PC-9 (cell line): Measurements from ENCODE around the gene ADCY2.

Experiments
- CTCF ChIP-seq: fragments of 200-600 bp; sonication (generic); conservative IDR thresholded peaks from 2 replicates; pipeline ENCODE4 v1.6.1; 2017; ENCODE audit warnings: mixed run types, antibody characterized with exemption, mild to moderate bottlenecking, moderate library complexity
- EZH2 ChIP-seq: fragments of 200-600 bp; sonication (generic); IDR thresholded peaks from 2 replicates; pipeline ENCODE4 v1.8.0; 2017; ENCODE audit warnings: antibody characterized with exemption, low read depth

GRCh38 chr5:7391215-7391614, 4.7 kb upstream of the ADCY2 start:
- TF ChIP-seq CTCF (no peak), EZH2 (no peak)
